ENCODE measurements around the gene CPED1.

DNA sequence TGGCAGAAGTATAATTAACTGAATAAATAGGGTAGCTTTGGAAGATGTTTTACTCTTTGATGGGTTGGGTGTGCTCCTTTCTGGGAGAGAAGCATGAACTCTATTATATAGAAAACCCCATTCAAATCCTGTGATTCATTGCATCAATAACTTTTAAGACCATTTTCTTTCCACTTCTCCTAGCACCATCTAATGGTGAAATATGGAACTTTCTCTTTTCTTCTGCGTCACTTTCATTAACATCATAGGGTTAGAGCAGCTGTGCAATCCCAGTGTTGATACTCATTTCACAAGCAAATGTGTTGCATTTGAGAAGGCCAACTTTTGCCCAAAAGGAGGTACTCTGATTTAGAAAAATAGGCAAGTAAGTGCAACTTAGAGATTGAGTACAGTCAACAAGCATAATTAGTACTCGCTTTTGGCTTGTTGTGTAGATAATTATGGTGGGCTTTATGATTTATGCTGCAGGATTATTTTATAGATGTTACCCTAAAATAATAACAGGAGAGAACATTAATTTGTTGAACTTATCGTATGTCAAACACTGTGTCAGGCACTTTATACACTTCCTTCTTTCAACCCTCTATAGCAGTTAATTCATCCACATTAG, 92.9 kb downstream of the CPED1 start:
- TF ChIP-seq CTCF (IDR thresholded peaks at IDR 0.05) (peak; percentile 48 to 58), POLR2AphosphoS5 (IDR thresholded peaks at IDR 0.05) (no peak), POLR2A (IDR thresholded peaks at IDR 0.05) (no peak)

Data from suprapubic skin (tissue), 4 donors.